ENCODE results near the gene THOC5.

DNA sequence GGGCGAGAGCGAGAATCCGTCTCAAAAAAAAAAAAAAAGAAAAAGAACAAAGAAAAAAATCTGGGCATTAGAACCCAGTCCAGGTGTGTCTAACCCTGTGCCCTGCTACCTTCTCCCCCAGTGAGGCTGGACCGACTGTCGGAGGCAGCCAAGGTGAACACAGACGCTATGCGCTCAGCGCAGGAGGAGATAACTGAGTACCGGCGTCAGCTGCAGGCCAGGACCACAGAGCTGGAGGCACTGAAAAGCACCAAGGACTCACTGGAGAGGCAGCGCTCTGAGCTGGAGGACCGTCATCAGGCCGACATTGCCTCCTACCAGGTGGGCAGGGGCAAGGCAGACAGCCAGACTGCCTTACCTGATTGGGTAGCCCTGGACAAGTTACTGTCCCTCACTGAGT is 70.3 kb downstream of the THOC5 start:
- TF ChIP-seq, protein P1, sequence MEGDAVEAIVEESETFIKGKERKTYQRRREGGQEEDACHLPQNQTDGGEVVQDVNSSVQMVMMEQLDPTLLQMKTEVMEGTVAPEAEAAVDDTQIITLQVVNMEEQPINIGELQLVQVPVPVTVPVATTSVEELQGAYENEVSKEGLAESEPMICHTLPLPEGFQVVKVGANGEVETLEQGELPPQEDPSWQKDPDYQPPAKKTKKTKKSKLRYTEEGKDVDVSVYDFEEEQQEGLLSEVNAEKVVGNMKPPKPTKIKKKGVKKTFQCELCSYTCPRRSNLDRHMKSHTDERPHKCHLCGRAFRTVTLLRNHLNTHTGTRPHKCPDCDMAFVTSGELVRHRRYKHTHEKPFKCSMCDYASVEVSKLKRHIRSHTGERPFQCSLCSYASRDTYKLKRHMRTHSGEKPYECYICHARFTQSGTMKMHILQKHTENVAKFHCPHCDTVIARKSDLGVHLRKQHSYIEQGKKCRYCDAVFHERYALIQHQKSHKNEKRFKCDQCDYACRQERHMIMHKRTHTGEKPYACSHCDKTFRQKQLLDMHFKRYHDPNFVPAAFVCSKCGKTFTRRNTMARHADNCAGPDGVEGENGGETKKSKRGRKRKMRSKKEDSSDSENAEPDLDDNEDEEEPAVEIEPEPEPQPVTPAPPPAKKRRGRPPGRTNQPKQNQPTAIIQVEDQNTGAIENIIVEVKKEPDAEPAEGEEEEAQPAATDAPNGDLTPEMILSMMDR (IDR thresholded peaks at IDR 0.05), result no peak
- no peak for TF ChIP-seq POLR2A (IDR thresholded peaks at IDR 0.05)
